HG03108 (cell line): Measurements from ENCODE around the gene AGTRAP.

ENCODE experiments used
- ATAC-seq: cut with Tn5 transposase; IDR thresholded peaks from one replicate; pipeline ENCODE4 v1.9.1; 2021; ENCODE audit warnings: moderate library complexity; ENCODE audit not compliant: unreplicated experiment

AGTRAP gene, protein sequence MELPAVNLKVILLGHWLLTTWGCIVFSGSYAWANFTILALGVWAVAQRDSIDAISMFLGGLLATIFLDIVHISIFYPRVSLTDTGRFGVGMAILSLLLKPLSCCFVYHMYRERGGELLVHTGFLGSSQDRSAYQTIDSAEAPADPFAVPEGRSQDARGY

DNA sequence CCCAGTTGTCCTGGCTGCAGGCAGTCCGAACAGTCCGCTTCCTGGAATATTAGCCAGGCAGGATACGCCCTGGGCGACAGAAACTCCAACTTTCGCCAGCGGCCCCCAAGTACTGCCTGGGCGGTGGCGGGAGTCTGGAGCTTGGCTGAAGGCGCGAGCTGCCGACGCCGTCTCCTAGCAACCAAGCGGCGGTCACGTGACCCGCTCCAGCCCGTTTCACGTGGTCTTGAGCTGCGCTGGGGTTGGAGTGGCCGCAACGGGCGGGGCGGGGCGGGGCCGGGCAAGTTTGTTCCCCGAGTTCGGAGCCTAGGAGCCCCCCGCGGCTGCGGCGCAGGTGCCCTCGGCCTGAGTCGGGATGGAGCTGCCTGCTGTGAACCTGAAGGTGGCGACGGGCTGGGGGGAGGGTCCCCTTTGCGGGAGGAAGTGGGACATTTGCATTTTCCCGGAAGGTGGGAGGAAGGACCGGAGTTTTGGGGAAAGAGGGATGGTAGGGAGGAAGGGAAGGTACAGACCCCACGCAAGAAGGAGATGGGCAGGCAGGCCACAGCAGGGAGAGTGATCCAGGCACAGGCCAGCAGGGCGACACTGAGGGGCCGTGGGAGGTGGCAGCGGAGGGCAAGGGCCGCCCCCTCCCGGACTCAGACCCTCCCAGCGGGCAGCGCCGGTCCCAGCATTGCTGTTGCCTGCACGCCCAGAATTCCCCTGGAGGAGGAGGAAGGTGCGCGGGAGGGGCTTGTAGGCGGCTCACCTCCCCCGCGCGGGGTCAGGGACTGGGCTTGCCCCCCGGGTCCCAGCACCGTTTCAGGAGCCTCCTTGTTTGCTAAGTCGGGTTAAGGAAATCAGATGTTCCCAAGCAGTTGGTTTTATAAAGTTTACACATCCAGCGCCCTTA is at the start of gene AGTRAP:
Gene AGTRAP (plus strand): TSS at position 283 of the 892 bp plus-strand sequence. CDS start 73 bp downstream, at position 356.
- ATAC-seq: peak; percentile 47

GRCh38 chr1:11688506-11688905 is 47.4 kb upstream of the AGTRAP start:
- no peak for ATAC-seq

GRCh38 chr1:11690397-11691301 is 45.3 kb upstream of the AGTRAP start:
- ATAC-seq: no peak

DNA sequence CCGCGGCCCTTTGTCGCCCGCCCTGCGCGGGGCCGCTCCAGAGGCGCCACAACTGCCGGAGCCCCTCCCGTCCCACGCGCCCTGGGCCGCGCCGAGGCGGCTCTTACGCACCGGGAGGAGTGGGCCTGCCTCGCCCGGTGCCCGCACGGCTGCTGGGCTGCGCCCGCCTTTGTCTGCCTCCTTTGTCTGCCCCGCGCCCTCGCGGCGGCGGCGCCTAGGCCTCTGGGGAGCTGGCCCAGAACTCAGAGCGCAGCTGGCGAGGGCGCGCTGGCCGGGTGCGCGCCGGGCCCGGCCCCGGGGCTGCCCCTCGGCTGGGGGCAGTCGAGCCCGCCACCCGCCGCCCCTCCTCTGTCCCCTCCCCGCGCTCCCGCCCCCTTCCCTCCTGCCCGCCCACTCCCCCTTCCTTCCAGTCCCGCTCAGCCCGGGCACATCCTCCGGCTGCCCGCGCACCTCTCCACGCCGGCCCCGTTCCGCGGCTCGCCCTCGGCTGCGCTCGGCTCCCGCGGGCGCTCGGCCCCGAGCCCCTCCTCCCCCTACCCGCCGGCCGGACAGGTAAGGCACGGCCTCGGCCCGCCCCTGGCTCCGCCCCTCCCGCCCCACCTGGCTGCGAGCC is 44.5 kb upstream of the AGTRAP start, which contains the start of gene DRAXIN:
Gene DRAXIN (plus strand): TSS at position 409 of the 613 bp plus-strand sequence. CDS start 14,549 bp downstream, outside the sequence.
- no peak for ATAC-seq

- no peak for ATAC-seq
These were observed 43.8 kb upstream of the AGTRAP start for GRCh38 chr1:11691928-11692711.

- no peak for ATAC-seq
These were observed 42.8 kb upstream of the AGTRAP start for GRCh38 chr1:11693024-11693590.

- ATAC-seq: no peak
These were observed 42.0 kb upstream of the AGTRAP start for GRCh38 chr1:11693917-11694316.

- ATAC-seq: no peak
These were observed 40.1 kb upstream of the AGTRAP start for GRCh38 chr1:11695861-11696260.

DNA sequence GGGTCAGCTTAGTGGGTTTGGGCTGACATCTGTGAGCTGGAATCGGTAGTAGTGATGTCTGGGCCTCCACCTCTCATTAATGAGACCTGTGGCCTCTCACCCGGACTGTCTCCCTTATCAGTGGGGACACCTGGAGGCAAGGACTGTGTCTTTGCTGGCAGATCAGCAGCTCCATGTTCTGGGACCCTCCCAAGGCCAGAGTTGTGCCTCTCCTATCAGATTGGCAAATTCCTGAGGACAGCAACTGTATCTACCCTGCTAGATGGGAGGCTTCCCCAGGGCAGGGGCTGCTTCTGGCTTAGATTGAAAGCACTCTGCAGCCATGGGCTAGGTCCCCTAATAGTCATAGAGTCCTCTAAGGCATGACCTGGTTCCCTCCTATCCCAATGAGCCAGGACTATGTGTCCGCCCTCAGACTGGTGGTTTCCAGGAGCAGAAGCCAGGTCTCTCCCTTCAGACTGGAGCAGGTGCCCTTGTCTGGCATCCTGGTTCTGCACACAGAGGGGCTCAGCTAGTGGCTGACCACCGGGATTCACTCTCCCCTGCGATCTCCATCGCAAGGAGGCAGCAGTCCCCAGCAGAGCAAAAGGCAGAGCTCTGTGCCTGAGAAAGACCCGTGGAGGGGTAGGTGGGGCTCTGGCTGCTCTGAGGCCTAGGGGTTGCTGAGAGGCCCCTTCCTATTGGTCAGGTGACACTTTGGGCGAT is 38.6 kb upstream of the AGTRAP start:
- ATAC-seq: no peak

DNA sequence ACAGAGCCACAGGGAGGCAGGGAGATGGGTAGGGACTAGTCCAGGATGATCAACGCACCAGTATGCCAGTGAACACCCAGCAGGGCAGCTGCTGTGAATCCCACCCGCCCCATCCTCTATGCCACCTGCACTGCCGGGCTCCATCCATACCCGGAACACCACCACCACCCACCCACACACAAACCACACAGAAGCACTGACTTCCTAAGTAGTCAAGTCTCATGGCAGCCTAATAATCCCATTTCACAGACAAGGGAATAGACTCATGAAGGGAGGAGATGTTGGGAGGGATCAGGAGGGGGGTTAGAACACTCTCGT is 38.1 kb upstream of the AGTRAP start:
- ATAC-seq: no peak

DNA sequence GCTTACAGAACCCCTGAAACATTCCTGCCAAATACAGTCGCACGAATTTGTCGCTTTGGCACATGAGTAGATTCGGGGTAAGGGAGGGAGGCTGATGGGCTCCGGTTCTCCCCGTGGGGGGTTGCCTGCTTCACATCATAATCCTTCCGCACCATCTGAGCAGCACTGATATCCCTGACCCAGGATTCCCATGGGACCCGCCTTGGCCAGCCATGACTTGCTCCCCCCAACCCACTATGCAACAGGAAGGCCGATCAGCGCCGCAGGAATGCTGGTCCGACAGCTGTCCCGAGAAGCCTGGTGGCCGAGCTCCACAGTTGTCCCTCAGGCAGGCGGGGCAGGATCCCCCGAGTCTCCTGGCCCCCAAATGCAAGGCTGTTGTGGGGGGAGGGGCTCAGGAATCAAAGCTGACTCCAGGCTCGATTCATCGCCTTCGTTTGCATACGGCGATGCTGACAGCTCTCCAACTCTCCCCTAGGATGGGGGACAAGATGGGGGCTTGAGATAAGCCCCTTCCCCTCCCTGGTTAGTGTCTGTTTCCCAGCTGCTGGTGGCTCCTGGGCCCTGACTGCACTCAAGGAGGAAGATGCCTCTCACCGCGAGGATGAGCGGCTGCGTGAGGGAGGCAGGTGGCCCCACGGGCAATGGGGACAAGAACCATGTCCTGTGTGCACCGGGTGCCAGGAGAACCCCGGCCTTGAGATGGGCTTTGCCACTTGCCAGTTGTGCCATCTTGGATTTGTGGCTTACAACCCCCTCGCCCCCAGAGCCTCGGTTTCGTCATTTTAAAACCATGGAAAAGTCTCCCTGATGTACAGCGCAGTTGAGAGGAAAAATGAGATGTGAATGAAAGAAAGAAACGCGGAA is 35.1 kb upstream of the AGTRAP start:
- no peak for ATAC-seq

- no peak for ATAC-seq
These were observed 34.4 kb upstream of the AGTRAP start for GRCh38 chr1:11701551-11701961.

GRCh38 chr1:11701981-11702803 is 33.7 kb upstream of the AGTRAP start:
- ATAC-seq: no peak

- ATAC-seq: no peak
These were observed 32.4 kb upstream of the AGTRAP start for GRCh38 chr1:11703357-11704193.

DNA sequence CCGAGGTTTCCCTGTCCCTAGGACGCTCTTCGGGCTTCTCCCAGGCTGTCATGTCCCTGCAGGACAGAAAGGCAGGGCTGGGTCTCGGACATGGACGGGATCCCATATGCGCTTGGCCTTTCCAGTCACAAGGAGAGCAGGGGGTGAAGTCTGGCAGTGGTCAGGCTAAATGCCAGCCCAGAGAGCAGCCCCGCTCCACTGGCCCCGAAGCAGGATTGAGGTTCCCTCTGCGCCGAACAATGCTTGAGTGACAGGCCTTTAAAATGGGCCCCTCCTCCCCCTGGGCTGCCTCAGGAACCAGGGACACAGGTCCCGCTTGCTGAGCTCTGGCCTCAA is 31.8 kb upstream of the AGTRAP start:
- ATAC-seq: no peak

DNA sequence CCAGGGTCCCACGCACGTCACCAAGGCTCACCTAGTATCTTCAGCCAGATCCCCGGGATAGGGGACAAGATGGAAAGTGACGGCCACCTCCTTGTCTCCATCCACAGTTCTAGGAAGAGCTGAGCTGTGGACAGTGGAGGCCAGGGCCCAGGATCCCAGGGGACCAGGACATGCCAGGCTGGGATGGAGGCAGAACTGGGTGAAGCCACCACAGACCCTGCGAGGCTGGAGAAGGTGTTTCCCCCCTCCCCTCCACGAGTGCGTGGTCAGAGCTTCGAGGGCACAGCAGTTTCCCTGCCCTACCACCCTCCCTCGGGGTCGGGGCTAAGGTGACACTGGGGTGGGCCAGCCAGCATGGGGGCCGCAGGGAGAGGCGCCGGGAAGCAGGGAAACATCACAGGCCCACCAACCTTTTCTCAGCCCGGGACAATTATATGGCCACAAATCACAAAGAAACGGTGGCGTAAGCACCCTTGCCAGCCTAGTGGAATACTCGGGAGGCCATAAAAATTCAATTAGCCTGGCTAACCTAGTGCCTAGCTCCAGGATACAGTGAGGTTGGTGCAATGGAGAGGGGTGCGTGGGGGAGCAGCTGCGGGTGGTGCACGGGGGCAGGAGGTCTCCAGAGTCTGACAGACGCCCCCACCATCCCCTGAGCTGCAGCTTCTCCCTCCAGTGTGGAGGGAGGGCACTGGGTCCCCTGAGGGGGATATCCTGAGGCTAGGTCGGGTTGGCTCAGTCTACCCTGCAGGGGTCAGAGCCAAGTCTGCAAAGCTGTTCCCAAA is 31.1 kb upstream of the AGTRAP start:
- no peak for ATAC-seq
